Hematopoietic multipotent progenitor cell treated with erythropoietin and hydrocortisone succinate and interleukin-3 and kit ligand, for 15 days (in vitro differentiated cells): Measurements from ENCODE around the gene LDLRAD3.

Source experiments
- DNase-seq: peaks from one replicate; pipeline ENCODE4 v3.0.0-alpha.2; 2015; ENCODE audit warnings: low spot score

Gene LDLRAD3

DNA sequence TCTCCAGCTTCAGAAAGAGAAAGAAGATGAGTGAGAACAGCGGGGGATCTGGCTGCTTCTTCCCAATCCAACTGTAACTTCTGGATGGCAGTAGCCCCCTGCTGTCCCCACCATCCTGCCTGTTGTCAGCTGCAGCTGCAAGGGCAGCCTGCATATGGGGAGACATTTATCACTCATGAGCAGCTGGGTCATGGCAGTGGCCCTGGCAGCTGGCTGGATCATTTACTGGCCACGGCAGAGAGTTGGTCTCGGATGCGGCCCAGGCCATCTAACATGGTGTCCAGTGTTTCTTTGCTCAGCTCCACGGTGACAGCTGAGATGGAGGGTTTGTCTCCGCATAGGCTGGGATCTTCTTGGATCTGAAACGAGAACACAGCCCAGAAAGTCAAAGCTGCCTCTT, 330.6 kb downstream of the LDLRAD3 start:
- DNase-seq = no peak

DNA sequence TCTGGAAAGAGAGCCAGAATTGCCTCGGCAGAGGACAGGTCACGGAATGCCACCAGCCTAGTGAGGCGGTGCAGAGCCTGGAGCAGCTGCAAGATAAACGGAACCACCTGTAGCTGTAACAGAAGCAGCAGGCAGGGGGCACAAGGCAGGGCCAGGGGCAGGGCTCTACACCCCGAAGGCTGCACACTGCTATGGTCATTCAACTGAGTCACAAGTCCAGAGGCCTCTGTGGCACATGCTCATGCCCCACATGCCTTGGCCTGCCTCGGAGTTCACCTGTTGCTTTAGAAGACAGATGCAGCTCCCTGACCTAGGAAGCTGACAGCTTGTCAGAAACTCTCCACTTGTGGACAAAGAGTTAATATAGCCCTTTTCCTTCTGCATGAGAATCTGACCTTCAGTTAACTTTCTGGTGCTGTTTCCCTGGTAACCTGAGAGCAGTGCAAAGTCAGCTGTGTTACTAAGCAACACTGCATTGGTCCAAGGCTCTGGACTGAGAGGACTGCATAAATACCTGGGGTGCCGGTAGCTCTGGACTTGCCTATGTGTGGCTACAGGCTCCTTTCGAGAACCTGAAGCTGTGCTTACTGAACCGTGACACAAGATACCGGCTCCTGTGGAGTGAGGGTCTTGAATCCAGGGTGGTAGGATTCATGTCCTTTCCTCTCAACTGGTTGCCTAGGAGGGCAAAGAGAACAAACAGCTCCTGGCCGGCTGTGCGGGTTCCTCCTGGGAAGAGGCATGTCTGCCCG, 334.8 kb downstream of the LDLRAD3 start:
- no peak for DNase-seq

DNA sequence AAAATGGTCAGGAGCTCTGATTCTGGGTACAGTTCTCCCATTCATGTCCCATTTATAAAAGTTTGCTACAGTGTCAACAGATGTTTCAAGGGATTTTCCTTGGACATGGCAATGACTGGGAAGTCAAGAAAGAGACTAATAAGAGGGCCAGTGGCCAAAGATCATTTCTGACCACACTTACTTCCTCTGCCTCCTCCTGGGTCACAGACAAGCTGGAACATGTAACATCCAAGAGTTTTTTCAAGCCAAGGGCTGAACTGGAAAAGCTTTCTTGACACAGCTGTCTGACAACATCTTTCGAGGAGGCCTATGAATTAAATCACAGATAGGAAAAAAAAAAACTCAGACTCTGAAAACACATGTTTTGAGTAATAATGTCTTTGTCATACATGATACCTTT, 336.7 kb downstream of the LDLRAD3 start:
- no peak for DNase-seq
